H9 (cell line): ENCODE data around the gene FGF22. TPM values are rescaled to one million over a fixed set of nuclear protein-coding genes. Genes with fewer than 3 reads are reported as not detected.

Experiments used
- DNase-seq: peaks from one replicate; pipeline ENCODE4 v3.0.0-alpha.2; 2017
- H2AFZ ChIP-seq: one replicate; pipeline ENCODE4 v1.6.1; 2013; ENCODE audit warnings: mild to moderate bottlenecking, low read length, control low read depth, moderate library complexity
- H2AK5ac ChIP-seq: 2 replicates; pipeline ENCODE4 v1.6.1; 2013; ENCODE audit warnings: low read length, control low read depth, mixed read lengths; ENCODE audit not compliant: insufficient read length
- H2BK120ac ChIP-seq: one replicate; pipeline ENCODE4 v1.6.1; 2013; ENCODE audit warnings: low read depth, mild to moderate bottlenecking, low read length, control low read depth, inconsistent platforms; ENCODE audit not compliant: poor library complexity, severe bottlenecking
- H2BK12ac ChIP-seq: 2 replicates; pipeline ENCODE4 v1.6.1; 2013; ENCODE audit warnings: low read length, control low read depth, mixed read lengths, low read depth; ENCODE audit not compliant: insufficient read length
- H2BK15ac ChIP-seq: 2 replicates; pipeline ENCODE4 v1.6.1; 2013; ENCODE audit warnings: low read depth, low read length, control low read depth
- H2BK20ac ChIP-seq: one replicate; pipeline ENCODE4 v1.6.1; 2013; ENCODE audit warnings: low read depth, mild to moderate bottlenecking, low read length, control low read depth, inconsistent platforms; ENCODE audit not compliant: poor library complexity, severe bottlenecking
- H2BK5ac ChIP-seq: 2 replicates; pipeline ENCODE4 v1.6.1; 2013; ENCODE audit warnings: low read length, control low read depth, mixed read lengths; ENCODE audit not compliant: insufficient read length
- H3K14ac ChIP-seq: 2 replicates; pipeline ENCODE4 v1.6.1; 2013; ENCODE audit warnings: low read length, control low read depth; ENCODE audit not compliant: insufficient read depth
- H3K18ac ChIP-seq: 2 replicates; pipeline ENCODE4 v1.6.1; 2013; ENCODE audit warnings: low read depth, mild to moderate bottlenecking, mixed read lengths, low read length, control low read depth; ENCODE audit not compliant: insufficient read length
- H3K23ac ChIP-seq: 2 replicates; pipeline ENCODE4 v1.6.1; 2013; ENCODE audit warnings: low read length, control low read depth, mixed read lengths, low read depth; ENCODE audit not compliant: insufficient read length
- H3K23me2 ChIP-seq: 2 replicates; pipeline ENCODE4 v1.6.1; 2013; ENCODE audit warnings: low read depth, mild to moderate bottlenecking, mixed read lengths, low read length, control low read depth; ENCODE audit not compliant: insufficient read length, poor library complexity, severe bottlenecking
- H3K27ac ChIP-seq: 2 replicates; pipeline ENCODE4 v1.5.1; 2013; ENCODE audit warnings: low read length, control low read depth, mixed read lengths, low read depth; ENCODE audit not compliant: insufficient read length
- H3K27me3 ChIP-seq: 2 replicates; pipeline ENCODE4 v1.6.1; 2013; ENCODE audit warnings: low read length, control low read depth, inconsistent platforms; ENCODE audit not compliant: insufficient read depth
- H3K4ac ChIP-seq: 2 replicates; pipeline ENCODE4 v1.6.1; 2013; ENCODE audit warnings: low read depth, mild to moderate bottlenecking, control low read depth, inconsistent platforms, low read length, moderate library complexity
- H3K4me1 ChIP-seq: 2 replicates; pipeline ENCODE4 v1.6.1; 2013; ENCODE audit warnings: low read length, control low read depth, inconsistent platforms; ENCODE audit not compliant: insufficient read depth
- H3K4me2 ChIP-seq: 2 replicates; pipeline ENCODE4 v1.6.1; 2013; ENCODE audit warnings: low read length, control low read depth, mixed read lengths; ENCODE audit not compliant: insufficient read length, insufficient read depth
- H3K56ac ChIP-seq: 2 replicates; pipeline ENCODE4 v1.6.1; 2013; ENCODE audit warnings: low read depth, mild to moderate bottlenecking, mixed read lengths, low read length, control low read depth; ENCODE audit not compliant: insufficient read length
- H3K79me1 ChIP-seq: 2 replicates; pipeline ENCODE4 v1.6.1; 2013; ENCODE audit warnings: low read depth, mild to moderate bottlenecking, moderate library complexity, low read length, control low read depth, inconsistent platforms; ENCODE audit not compliant: insufficient read depth, poor library complexity, severe bottlenecking
- H3K79me2 ChIP-seq: 2 replicates; pipeline ENCODE4 v1.6.1; 2013; ENCODE audit warnings: low read length, control low read depth, inconsistent platforms; ENCODE audit not compliant: insufficient read depth
- H3K9ac ChIP-seq: 2 replicates; pipeline ENCODE4 v1.6.1; 2013; ENCODE audit warnings: low read length, control low read depth, mixed read lengths; ENCODE audit not compliant: insufficient read length; ENCODE audit errors: extremely low read depth
- H3K9me3 ChIP-seq: one replicate; pipeline ENCODE4 v1.6.1; 2013; ENCODE audit warnings: low read depth, low read length, inconsistent platforms; ENCODE audit not compliant: control insufficient read depth
- H3T11ph ChIP-seq: one replicate; pipeline ENCODE4 v1.6.1; 2013; ENCODE audit warnings: mild to moderate bottlenecking, low read length, control low read depth, inconsistent platforms
- H4K20me1 ChIP-seq: one replicate; pipeline ENCODE4 v1.6.1; 2013; ENCODE audit not compliant: control insufficient read depth, insufficient read length, insufficient read depth
- H4K5ac ChIP-seq: 2 replicates; pipeline ENCODE4 v1.6.1; 2013; ENCODE audit warnings: low read depth, mild to moderate bottlenecking, mixed read lengths, low read length, control low read depth; ENCODE audit not compliant: insufficient read length
- H4K8ac ChIP-seq: replicated peaks from 2 replicates; pipeline ENCODE4 v1.6.1; 2013; ENCODE audit warnings: low read length, control low read depth, mixed read lengths, low read depth; ENCODE audit not compliant: insufficient read length
- H4K91ac ChIP-seq: 2 replicates; pipeline ENCODE4 v1.6.1; 2013; ENCODE audit warnings: low read depth, mild to moderate bottlenecking, moderate library complexity, mixed read lengths, low read length, control low read depth; ENCODE audit not compliant: insufficient read length
- H3K27ac Mint-ChIP-seq, 3 experiments: 2 replicates in 2 of 3; 3 replicates in 1 of 3; pipeline ENCODE4 v1.8.0; 2020 to 2021; ENCODE audit warnings: mixed read lengths in 3 of 3, mild to moderate bottlenecking in 1 of 3, moderate library complexity in 1 of 3
- H3K27me3 Mint-ChIP-seq: 2 replicates; pipeline ENCODE4 v1.8.0; 2021; ENCODE audit warnings: low read depth, mild to moderate bottlenecking, moderate library complexity, mixed read lengths
- H3K36me3 Mint-ChIP-seq, 3 experiments: 2 replicates in 2 of 3; 3 replicates in 1 of 3; pipeline ENCODE4 v1.8.0; 2020 to 2021; ENCODE audit warnings: low read depth in 3 of 3, mixed read lengths in 3 of 3; ENCODE audit not compliant: insufficient read depth in 1 of 3
- H3K4me1 Mint-ChIP-seq, 2 experiments: 2 replicates each; pipeline ENCODE4 v1.8.0; 2020; ENCODE audit warnings: mixed read lengths in 2 of 2
- H3K4me3 Mint-ChIP-seq, 2 experiments: 2 replicates in 1 of 2; 3 replicates in 1 of 2; pipeline ENCODE4 v1.8.0; 2020 to 2021; ENCODE audit warnings: mild to moderate bottlenecking in 2 of 2, mixed read lengths in 2 of 2, moderate library complexity in 1 of 2
- H3K9me3 Mint-ChIP-seq, 2 experiments: 2 replicates in 1 of 2; 3 replicates in 1 of 2; pipeline ENCODE4 v1.8.0; 2020; ENCODE audit warnings: mild to moderate bottlenecking in 2 of 2, mixed read lengths in 2 of 2, moderate library complexity in 1 of 2
- CTCF ChIP-seq: fragments of 200-600 bp; sonication (generic); conservative IDR thresholded peaks from 3 replicates; pipeline ENCODE4 v1.8.0; 2021; ENCODE audit warnings: antibody characterized with exemption, mild to moderate bottlenecking
- WGBS: extraction: QIAGEN DNeasy Blood & Tissue Kit; methylation state at CpG from one replicate; pipeline ENCODE4 v1.1.7; 2013; ENCODE audit warnings: missing lambda C conversion rate, low lambda C conversion rate, mixed read lengths; ENCODE audit not compliant: insufficient read length; ENCODE audit errors: extremely low coverage; 5-methylcytosine and 5-hydroxymethylcytosine counted together
- total RNA-seq: library from RNA; stranded (reverse); gene quantifications from 2 replicates; pipeline ENCODE4 v1.2.1, GENCODE V29; 2021

Gene FGF22
- total RNA-seq, 1 experiment from 2014 or later: 0.72 TPM

- Histone ChIP-seq H3K23me2 (no peaks in the 10 kb centered on the region), H4K8ac (no peak overlapping the region), H3K4me2 (no peak overlapping the region), H2BK120ac (no peak overlapping the region), H3K27me3 (no peaks in the 10 kb centered on the region), H2AK5ac (no peak overlapping the region), H4K91ac (no peak overlapping the region), H2AFZ (no peak overlapping the region), H3K9ac (no peak overlapping the region), H3T11ph (no peak overlapping the region), H4K5ac (no peak overlapping the region), H3K18ac (no peak overlapping the region), H2BK12ac (no peak overlapping the region), H2BK20ac (no peak overlapping the region), H3K79me1 (no peaks in the 10 kb centered on the region), H3K9me3 (no peaks in the 10 kb centered on the region), H3K56ac (no peak overlapping the region), H3K4me1 (no peaks in the 10 kb centered on the region), H3K4ac (no peak overlapping the region), H3K23ac (no peak overlapping the region), H3K79me2 (no peaks in the 10 kb centered on the region), H3K27ac (no peak overlapping the region), H2BK5ac (no peak overlapping the region), H2BK15ac (no peak overlapping the region), H3K14ac (no peak overlapping the region), H4K20me1 (no peaks in the 10 kb centered on the region)
- Mint-ChIP-seq H3K27ac (no peak overlapping the region), H3K4me3 (no peak overlapping the region; a peak in 1 of 5 replicates), H3K27me3 (no peaks in the 10 kb centered on the region), H3K4me1 (no peaks in the 10 kb centered on the region), H3K36me3 (peaks cover 26 to 60% (median 47%) of the 10 kb centered on the region in 3 experiments), H3K9me3 (no peaks in the 10 kb centered on the region)
- no peak for TF ChIP-seq CTCF
- no CpG with 5 or more reads among the region's 27 CpGs for WGBS
- no peak for DNase-seq
Measured at GRCh38 chr19:618674-619285, 20.9 kb upstream of the FGF22 start.
